Neuronal stem cell (in vitro differentiated cells): ENCODE measurements around the gene HDAC9.

Experiments used
- DNase-seq: peaks from one replicate; pipeline ENCODE4 v3.0.0-alpha.2; 2013; ENCODE audit warnings: low spot score
- H2AFZ ChIP-seq: one replicate; pipeline ENCODE4 v1.6.1; 2013; ENCODE audit warnings: mild to moderate bottlenecking, low read length, inconsistent platforms
- H2AK5ac ChIP-seq: 2 replicates; pipeline ENCODE4 v1.6.1; 2013; ENCODE audit warnings: low read depth, mild to moderate bottlenecking, inconsistent platforms, low read length, moderate library complexity, mixed read lengths
- H2BK120ac ChIP-seq: 2 replicates; pipeline ENCODE4 v1.6.1; 2013; ENCODE audit warnings: low read depth, mild to moderate bottlenecking, inconsistent platforms, low read length, moderate library complexity, mixed read lengths
- H2BK12ac ChIP-seq: one replicate; pipeline ENCODE4 v1.6.1; 2013; ENCODE audit warnings: low read length, inconsistent platforms
- H2BK15ac ChIP-seq: 2 replicates; pipeline ENCODE4 v1.6.1; 2013; ENCODE audit warnings: mild to moderate bottlenecking, low read length, inconsistent platforms, mixed read lengths
- H2BK5ac ChIP-seq: one replicate; pipeline ENCODE4 v1.6.1; 2013; ENCODE audit warnings: inconsistent platforms, mild to moderate bottlenecking, low read length, moderate library complexity
- H3K14ac ChIP-seq: one replicate; pipeline ENCODE4 v1.6.1; 2013; ENCODE audit warnings: low read length, inconsistent platforms
- H3K18ac ChIP-seq: 2 replicates; pipeline ENCODE4 v1.6.1; 2013; ENCODE audit warnings: low read length, inconsistent platforms
- H3K23ac ChIP-seq: 2 replicates; pipeline ENCODE4 v1.6.1; 2013; ENCODE audit warnings: low read depth, mild to moderate bottlenecking, mixed read lengths, low read length, inconsistent platforms; ENCODE audit not compliant: poor library complexity
- H3K27ac ChIP-seq: replicated peaks from 3 replicates; pipeline ENCODE4 v1.5.1; 2013; ENCODE audit warnings: low read length, inconsistent platforms
- H3K27me3 ChIP-seq, 3 experiments: 2 replicates each; pipeline ENCODE4 v1.6.1; 2013; ENCODE audit warnings: low read length in 3 of 3, mild to moderate bottlenecking in 2 of 3, inconsistent platforms in 1 of 3, low read depth in 1 of 3, mixed read lengths in 1 of 3, moderate library complexity in 1 of 3; ENCODE audit not compliant: control insufficient read depth in 3 of 3, insufficient read depth in 3 of 3
- H3K36me3 ChIP-seq, 2 donors: replicated peaks in 1 of 2; 2 replicates each; pipeline ENCODE4 v1.6.1; 2013; ENCODE audit warnings: low read length in 2 of 2; ENCODE audit not compliant: control insufficient read depth in 2 of 2, insufficient read depth in 2 of 2
- H3K4ac ChIP-seq: 2 replicates; pipeline ENCODE4 v1.6.1; 2013; ENCODE audit warnings: inconsistent platforms, mild to moderate bottlenecking, low read length, moderate library complexity
- H3K4me1 ChIP-seq, 2 donors: 1 replicate in 1 of 2; 2 replicates in 1 of 2; pipeline ENCODE4 v1.6.1; 2013; ENCODE audit warnings: low read length in 2 of 2, low read depth in 1 of 2; ENCODE audit not compliant: control insufficient read depth in 2 of 2, insufficient read depth in 1 of 2
- H3K4me2 ChIP-seq: one replicate; pipeline ENCODE4 v1.6.1; 2013; ENCODE audit warnings: mild to moderate bottlenecking, low read length, inconsistent platforms; ENCODE audit not compliant: insufficient read depth, poor library complexity, severe bottlenecking
- H3K4me3 ChIP-seq, 2 donors: 2 replicates each; pipeline ENCODE4 v1.5.1; 2013; ENCODE audit warnings: low read length in 2 of 2, mild to moderate bottlenecking in 2 of 2, inconsistent platforms in 1 of 2, moderate library complexity in 1 of 2
- H3K79me1 ChIP-seq: one replicate; pipeline ENCODE4 v1.6.1; 2013; ENCODE audit warnings: low read depth, mild to moderate bottlenecking, inconsistent platforms, low read length, moderate library complexity
- H3K9ac ChIP-seq: one replicate; pipeline ENCODE4 v1.6.1; 2013; ENCODE audit warnings: mild to moderate bottlenecking, low read depth, low read length, inconsistent platforms; ENCODE audit not compliant: poor library complexity
- H3K9me3 ChIP-seq, 2 donors: replicated peaks in 1 of 2; 2 replicates each; pipeline versions ENCODE3 to v1.6.1; 2013; ENCODE audit warnings: low read length in 2 of 2, mild to moderate bottlenecking in 2 of 2, inconsistent platforms in 1 of 2, low read depth in 1 of 2, mixed read lengths in 1 of 2, moderate library complexity in 1 of 2; ENCODE audit not compliant: control insufficient read depth in 2 of 2, insufficient read depth in 1 of 2
- H4K8ac ChIP-seq: one replicate; pipeline ENCODE4 v1.6.1; 2013; ENCODE audit warnings: low read depth, mild to moderate bottlenecking, inconsistent platforms, low read length, moderate library complexity
- H4K91ac ChIP-seq: one replicate; pipeline ENCODE4 v1.6.1; 2013; ENCODE audit warnings: low read length, low read depth, mild to moderate bottlenecking, inconsistent platforms; ENCODE audit not compliant: poor library complexity
- WGBS, 2 donors: extraction: QIAGEN DNeasy Blood & Tissue Kit; methylation state at CpG; one replicate each; pipeline ENCODE4 v1.1.7; 2013; ENCODE audit warnings: missing lambda C conversion rate in 2 of 2, mixed read lengths in 1 of 2; ENCODE audit not compliant: insufficient read length in 2 of 2, insufficient replicate concordance in 1 of 2; ENCODE audit errors: extremely low coverage in 2 of 2; 5-methylcytosine and 5-hydroxymethylcytosine counted together

HDAC9 gene

GRCh38 chr7:18541181-18541870, 45.8 kb downstream of the HDAC9 start:
- no CpG with 5 or more reads among the region's 4 CpGs for WGBS, 2 donors
- H3K27ac ChIP-seq = no peak overlapping the region

DNA sequence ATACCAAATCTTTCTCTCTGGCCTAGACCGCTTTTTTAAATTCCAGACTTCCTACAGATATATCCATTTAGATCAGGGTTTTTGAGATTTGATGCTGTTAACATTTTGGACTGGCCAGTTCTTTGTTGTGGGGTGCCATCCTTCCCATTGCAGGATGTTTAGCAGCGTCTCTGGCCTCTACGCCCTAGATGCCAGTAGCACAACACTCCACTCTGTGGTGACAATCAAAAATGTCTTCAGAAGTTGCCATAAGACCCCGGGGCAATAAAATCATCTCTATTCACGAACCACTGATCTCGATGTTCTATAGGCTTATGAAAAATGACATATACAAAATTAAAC, 46.3 kb downstream of the HDAC9 start:
- H2BK12ac ChIP-seq = no peak overlapping the region
- H2AFZ ChIP-seq = no peak overlapping the region
- peaks cover 0 to 2% (median 0%) of the 10 kb centered on the region in 3 experiments for H3K27me3 ChIP-seq
- H4K8ac ChIP-seq = no peak overlapping the region
- no peak overlapping the region for H3K14ac ChIP-seq
- H3K79me1 ChIP-seq = no peaks in the 10 kb centered on the region
- no peak overlapping the region for H3K4me3 ChIP-seq
- WGBS, 2 donors = no CpG with 5 or more reads among the region's 6 CpGs
- H2BK120ac ChIP-seq = no peak overlapping the region
- H3K18ac ChIP-seq = no peak overlapping the region
- no peak overlapping the region for H3K27ac ChIP-seq
- H3K4ac ChIP-seq = no peak overlapping the region
- H4K91ac ChIP-seq = no peak overlapping the region
- no peak overlapping the region for H3K9ac ChIP-seq
- H3K4me1 ChIP-seq = no peaks in the 10 kb centered on the region
- H3K4me2 ChIP-seq = no peak overlapping the region
- no peak overlapping the region for H2BK15ac ChIP-seq
- peaks cover 0 to 1% of the 10 kb centered on the region in 2 donors for H3K36me3 ChIP-seq
- no peaks in the 10 kb centered on the region for H3K9me3 ChIP-seq
- H3K23ac ChIP-seq = no peak overlapping the region
- no peak for DNase-seq
- no peak overlapping the region for H2AK5ac ChIP-seq
- H2BK5ac ChIP-seq = no peak overlapping the region

More at GRCh38 chr7:18541181-18541870, 45.8 kb downstream of the HDAC9 start:
- no peaks in the 10 kb centered on the region for H3K4me1 ChIP-seq
- H3K27me3 ChIP-seq = peaks cover 0 to 2% (median 0%) of the 10 kb centered on the region in 3 experiments
- no peak overlapping the region for H3K23ac ChIP-seq
- H3K18ac ChIP-seq = no peak overlapping the region
- no peak overlapping the region for H2AK5ac ChIP-seq
- H4K8ac ChIP-seq = no peak overlapping the region
- H3K9me3 ChIP-seq = no peaks in the 10 kb centered on the region
- H3K79me1 ChIP-seq = no peaks in the 10 kb centered on the region
- no peak overlapping the region for H2BK120ac ChIP-seq
- H3K4ac ChIP-seq = no peak overlapping the region
- no peak for DNase-seq
- H2AFZ ChIP-seq = no peak overlapping the region
- H3K4me3 ChIP-seq = no peak overlapping the region
- no peak overlapping the region for H3K4me2 ChIP-seq
- H3K14ac ChIP-seq = no peak overlapping the region
- H4K91ac ChIP-seq = no peak overlapping the region
- peaks cover 0 to 1% of the 10 kb centered on the region in 2 donors for H3K36me3 ChIP-seq
- no peak overlapping the region for H3K9ac ChIP-seq
- no peak overlapping the region for H2BK15ac ChIP-seq
- H2BK5ac ChIP-seq = no peak overlapping the region
- H2BK12ac ChIP-seq = no peak overlapping the region

DNA sequence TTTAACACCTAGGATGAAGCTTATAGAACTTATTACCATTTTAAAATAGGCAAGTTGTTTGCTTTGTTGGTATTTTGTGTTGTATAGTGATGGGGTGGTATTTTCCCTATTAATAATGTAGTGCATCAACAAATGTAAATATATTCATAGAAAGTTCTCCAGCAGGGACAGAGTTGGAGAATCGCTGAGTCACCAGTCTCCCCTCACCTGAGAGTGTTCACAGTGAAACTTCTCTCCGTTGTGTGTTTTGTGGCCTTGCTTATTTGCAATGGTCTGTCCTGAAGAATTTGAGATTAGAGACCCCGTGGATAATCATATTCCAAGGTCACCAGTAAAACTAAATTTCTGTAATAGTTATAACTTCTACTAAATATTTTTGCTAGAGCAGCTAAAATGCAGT, 51.0 kb downstream of the HDAC9 start:
- Histone ChIP-seq H3K9me3 (no peaks in the 10 kb centered on the region), H4K8ac (no peak overlapping the region), H3K4ac (no peak overlapping the region), H2AFZ (no peak overlapping the region), H3K23ac (no peak overlapping the region), H2AK5ac (no peak overlapping the region), H3K9ac (no peak overlapping the region), H3K4me1 (no peaks in the 10 kb centered on the region), H3K18ac (no peak overlapping the region), H2BK5ac (no peak overlapping the region), H3K27me3 (peaks cover 0 to 2% (median 0%) of the 10 kb centered on the region in 3 experiments), H2BK120ac (no peak overlapping the region), H2BK12ac (no peak overlapping the region), H3K4me2 (no peak overlapping the region), H3K14ac (no peak overlapping the region), H2BK15ac (no peak overlapping the region), H3K27ac (no peak overlapping the region), H3K4me3 (no peak overlapping the region), H3K79me1 (no peaks in the 10 kb centered on the region), H4K91ac (no peak overlapping the region), H3K36me3 (peaks cover 0 to 1% of the 10 kb centered on the region in 2 donors)
- no peak for DNase-seq
- WGBS, 2 donors = no CpG with 5 or more reads among the region's 3 CpGs

DNA sequence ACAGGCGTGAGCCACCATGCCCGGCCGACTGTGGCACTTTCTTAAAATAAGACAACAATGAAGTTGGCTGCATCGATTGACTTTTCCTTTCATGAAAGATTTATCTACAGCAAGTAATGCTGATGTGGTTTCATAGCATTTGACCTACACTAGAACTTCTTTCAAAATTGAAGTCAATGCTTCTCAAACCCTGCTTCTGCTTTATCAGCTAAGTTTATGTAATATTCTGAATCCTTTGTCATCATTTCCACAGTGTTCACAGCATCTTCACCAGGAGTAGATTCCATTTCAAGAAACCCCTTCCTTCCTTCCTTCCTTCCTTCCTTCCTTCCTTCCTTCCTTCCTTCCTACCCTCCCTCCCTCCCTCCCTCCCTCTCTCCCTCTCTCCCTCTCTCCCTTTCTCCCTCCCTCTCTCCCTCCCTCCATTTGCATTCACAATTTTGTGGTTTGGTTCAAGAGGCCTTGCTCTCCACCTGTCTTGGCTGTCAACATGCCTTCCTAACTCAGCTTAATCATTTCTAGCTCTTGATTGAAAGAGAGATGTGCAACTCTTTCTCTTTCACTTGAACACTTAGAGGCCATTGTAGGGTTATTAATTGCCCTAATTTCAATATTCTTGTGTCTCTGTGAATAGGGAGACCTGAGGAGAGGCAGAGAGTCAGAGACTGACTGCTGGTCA, 52.1 kb downstream of the HDAC9 start:
- Histone ChIP-seq H3K18ac (no peak overlapping the region), H2BK120ac (no peak overlapping the region), H4K8ac (no peak overlapping the region), H3K9ac (no peak overlapping the region), H2AK5ac (no peak overlapping the region), H3K4ac (no peak overlapping the region), H3K4me3 (no peak overlapping the region), H3K9me3 (no peaks in the 10 kb centered on the region), H2BK15ac (no peak overlapping the region), H3K23ac (no peak overlapping the region), H3K27me3 (peaks cover 0 to 2% (median 0%) of the 10 kb centered on the region in 3 experiments), H3K4me1 (no peaks in the 10 kb centered on the region), H4K91ac (no peak overlapping the region), H2AFZ (no peak overlapping the region), H3K79me1 (no peaks in the 10 kb centered on the region), H3K4me2 (no peak overlapping the region), H2BK12ac (no peak overlapping the region), H2BK5ac (no peak overlapping the region), H3K27ac (no peak overlapping the region), H3K14ac (no peak overlapping the region), H3K36me3 (peaks cover 0 to 1% of the 10 kb centered on the region in 2 donors)
- WGBS, 2 donors = no CpG with 5 or more reads among the region's 4 CpGs
- no peak for DNase-seq
